Activated CD4-positive, alpha-beta T cell treated with anti-CD3 and anti-CD28 coated beads, Interleukin-10, Interleukin-2, amounts not matched to agents 100 ng/mL and 50 ng/mL, durations not matched to agents 16 hours and 8 hours (primary cell): ENCODE results near the gene ZBTB7C.

Experiments
- DNase-seq: peaks from one replicate; pipeline ENCODE4 v3.0.0-alpha.2; 2020

The ZBTB7C gene

DNA sequence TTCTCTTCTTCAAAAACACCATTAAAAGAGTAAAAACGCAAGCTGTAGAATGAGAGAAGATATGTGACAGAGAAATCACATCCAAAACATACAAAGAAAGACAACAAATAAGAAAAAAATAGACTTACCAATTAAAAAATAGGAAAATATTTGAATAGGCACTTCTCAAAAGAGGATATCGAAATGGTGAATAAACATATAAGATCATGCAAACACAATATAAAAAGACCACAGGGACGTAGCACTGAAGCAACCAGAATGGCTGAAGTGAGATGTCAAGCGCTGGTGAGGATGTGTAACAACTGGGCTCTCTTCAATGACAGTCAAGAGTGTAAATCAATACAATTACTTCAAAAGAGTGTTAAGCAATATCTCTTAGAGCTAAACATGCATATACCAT lies 202.3 kb downstream of the ZBTB7C start:
- DNase-seq = no peak

GRCh38 chr18:48203961-48204666 lies 205.1 kb downstream of the ZBTB7C start:
- DNase-seq = no peak

- no peak for DNase-seq
Observed at GRCh38 chr18:48203288-48203945, 205.8 kb downstream of the ZBTB7C start.

DNA sequence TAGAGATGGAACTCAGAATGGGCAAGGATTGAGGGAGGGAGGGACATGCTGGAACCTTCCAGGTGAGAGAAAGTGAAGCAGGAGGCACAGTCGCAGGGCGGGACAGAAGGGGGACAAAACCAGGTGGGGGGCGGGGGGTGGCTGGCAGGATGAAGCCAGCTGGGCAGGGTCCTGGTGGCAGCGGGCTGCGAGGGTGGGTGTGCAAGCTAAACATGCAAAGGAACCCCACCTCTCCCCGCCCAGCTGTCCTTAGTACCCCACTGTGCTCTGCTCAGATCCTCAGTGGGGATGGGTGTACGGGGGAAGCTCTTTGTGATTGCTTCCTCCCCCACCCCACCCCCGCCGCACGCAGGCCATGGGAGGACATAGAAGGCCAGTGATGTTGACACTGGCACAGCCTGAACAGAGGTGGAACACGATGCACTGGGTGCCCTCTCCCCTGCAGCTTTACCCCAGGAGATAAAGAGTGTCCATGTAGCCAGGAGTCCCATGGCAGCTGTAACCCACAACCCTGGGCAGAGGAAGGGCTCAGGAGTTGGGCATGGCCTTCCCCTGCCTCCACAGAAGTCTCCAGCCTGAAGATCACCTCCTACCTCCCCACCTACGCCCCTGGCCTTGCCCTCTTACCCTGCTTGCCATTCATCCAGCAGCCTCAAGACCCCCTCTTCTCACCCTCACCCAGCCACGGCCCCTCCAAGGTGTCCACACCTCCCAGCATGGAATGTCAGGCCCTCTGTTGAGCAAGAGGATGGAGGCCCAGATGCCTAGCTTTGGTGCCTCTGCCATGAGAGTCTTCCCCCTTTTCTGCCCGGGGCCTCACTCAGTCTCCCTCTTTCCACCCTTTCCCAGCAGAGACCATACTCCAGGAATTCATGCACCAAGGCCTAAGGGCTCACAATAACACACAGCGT lies 206.6 kb downstream of the ZBTB7C start:
- DNase-seq = no peak

DNA sequence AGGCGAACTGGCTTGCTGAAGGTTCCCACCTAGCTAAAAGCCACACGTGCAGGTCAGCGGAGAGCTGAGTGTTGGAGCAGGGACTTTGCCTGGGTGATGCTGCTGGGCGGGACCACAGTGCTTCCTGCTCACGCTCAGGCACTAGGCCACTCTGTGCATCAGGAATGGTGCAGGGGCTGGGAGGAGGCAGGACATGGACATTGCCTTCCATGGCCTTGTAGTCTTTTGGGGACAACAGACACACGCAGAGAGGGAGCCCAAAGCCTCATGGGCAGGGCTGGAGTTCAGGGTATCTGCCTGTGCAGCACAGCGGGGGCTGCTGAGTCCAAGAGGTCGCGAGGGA lies 207.2 kb downstream of the ZBTB7C start:
- no peak for DNase-seq

GRCh38 chr18:48201337-48202005 lies 207.7 kb downstream of the ZBTB7C start:
- DNase-seq = no peak

DNA sequence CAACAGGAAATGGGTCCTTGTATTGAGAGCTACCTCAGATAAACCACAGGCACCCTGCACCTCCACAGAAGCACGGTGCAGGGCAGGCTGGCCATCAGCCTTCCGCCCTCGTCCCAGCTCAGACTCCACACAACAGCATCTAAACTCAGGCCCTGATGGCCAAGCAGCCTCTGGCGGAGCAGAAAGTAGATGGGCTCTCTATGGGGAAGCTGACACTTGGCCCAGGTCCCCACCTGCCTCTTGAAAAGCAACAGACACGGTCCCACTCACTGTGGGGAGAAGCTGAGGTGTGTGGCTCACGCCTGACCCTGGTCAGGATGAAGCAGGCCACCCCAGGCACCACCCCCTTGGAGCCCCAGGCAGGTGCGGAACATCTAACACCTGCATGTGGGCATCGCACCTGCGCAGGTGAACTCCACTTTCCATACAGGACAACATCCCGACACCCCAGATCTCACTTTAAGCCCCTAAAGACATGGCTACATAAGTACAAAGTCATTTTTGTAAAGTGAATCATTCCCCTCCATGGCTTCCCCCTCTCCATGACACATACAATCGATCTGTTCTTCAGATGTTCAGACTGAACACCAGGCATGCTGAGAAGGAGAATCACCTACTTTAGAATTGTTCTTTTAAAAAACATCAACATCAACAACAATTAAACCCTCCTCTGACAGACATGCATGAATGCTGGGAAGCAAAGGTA lies 208.4 kb downstream of the ZBTB7C start:
- no peak for DNase-seq

DNA sequence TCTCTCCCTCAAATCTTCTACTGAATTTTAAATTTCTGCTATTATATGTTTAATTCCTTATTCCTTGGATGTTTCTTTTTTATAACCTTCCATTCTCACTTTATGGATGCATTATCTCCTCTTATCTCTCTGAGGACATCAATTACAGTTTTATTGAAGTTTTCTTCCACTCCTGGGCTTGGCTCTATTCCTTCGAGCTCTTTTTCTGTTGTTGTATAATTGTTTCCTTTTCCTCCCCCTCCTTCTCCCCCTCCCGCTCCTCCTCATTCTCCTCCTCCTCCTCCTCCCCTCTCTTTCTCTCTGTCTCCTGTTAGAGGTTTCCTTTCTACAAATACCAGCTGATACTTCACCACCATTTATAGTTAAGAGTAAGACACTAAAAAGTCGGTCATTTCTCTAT lies 209.8 kb downstream of the ZBTB7C start:
- DNase-seq = no peak

- peak; percentile 19 for DNase-seq
Observed at GRCh38 chr18:48197819-48198218, 211.4 kb downstream of the ZBTB7C start.

DNA sequence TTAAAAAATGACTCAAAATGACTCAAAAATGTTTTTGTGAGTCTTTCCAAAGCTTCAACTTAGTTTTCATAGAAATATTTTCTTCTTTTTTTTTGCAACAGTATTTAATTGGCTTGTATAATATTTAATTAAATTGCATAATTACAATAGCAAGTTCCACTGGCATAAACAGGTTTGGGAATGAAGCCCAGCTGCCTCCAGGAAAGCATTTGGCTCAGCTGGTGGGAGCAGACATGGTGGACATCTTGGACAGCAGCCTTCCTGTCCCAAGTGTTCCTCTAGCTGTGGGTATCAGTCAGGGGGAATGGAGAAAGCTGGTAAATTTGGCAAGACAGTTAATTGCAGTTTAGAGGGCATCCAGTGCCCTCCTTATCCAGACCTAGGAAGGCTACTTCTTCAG lies 213.4 kb downstream of the ZBTB7C start:
- no peak for DNase-seq

- DNase-seq = no peak
Observed at GRCh38 chr18:48194591-48195181, 214.5 kb downstream of the ZBTB7C start.

DNA sequence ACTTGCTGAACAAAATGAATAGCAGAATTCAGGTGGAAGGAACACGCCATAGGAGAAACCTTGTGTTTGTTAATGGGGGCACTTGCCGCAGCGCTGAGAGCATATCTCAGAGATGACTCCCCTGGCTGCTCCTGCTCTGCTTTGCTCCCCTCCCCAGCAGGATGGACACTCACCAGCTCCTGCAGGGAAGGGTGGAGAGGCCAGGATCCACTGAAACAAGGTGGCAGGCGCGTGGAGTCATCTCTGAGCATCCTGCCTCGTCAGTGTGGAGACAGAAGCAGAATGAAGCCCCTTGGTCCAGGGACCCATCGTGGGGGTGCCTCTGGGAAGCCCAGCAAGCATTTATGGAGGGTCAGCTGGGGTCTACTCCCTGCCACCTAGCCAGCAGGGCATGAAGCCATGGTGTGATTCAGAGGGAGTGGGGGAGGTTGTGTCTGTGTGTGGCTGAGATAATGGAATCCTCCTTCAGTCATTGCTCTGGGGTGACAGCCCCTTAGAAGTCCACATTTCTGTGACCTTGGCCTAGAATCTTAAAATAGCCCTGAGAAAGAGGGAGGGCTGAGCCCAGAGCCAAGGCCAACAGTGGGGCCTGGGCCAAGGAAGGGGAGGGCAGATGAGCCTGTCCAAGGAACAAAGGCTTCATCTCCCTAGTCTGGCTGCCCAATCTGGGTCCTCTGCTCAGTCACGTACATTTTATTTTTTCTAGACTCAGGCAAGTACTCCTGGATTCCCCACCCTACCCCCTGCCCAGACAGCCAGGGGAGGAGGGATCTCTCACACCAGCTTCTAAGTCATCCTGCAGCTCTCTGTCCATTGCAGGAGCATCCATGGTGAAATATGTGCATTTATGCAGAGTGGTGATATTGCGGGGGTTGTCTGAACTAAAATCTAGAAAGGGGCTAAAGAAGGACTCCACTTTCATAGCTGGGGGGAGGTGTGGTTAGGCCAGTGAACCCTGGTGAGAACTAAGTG lies 215.4 kb downstream of the ZBTB7C start:
- DNase-seq = no peak

- no peak for DNase-seq
Observed at GRCh38 chr18:48192542-48192941, 216.6 kb downstream of the ZBTB7C start.

DNA sequence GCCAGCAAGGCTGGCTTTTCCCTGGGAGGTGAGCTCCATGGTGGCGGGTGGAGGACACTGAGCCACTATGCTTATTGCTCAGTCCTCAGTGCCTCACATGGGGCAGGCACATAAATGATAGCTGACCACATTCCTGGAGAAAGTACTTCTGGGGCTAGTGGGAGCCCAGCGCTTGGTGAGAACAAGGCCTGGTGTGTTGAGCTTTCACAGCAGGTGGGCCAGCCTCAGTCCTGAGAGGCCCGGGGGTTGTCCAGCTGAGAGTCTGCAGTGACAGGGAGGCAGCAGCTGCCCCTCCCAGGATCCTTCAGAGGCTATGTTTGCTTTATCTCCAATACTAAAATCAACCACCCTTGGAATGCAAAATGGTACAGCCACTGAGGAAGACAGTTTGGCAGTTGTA lies 217.7 kb downstream of the ZBTB7C start:
- no peak for DNase-seq

DNA sequence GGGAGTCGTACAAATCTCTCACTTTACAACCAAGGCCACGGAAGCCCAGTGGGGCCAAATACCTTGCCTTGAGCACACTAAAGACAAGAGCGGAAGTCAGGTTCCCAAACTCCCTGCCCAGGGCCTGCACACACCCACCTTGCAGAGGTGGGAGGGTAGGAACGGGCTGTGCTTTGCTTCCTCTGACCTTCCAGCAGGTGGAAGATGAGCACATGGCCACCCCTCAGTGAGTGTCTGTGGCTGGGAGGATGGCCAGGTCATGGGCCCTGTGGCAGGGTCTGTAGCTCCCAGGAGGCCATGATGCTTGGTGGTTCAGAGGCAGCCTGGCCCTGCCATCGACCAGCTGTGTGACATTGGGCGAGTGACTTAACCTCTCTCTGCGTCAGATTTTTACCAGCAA lies 218.2 kb downstream of the ZBTB7C start:
- no peak for DNase-seq

- DNase-seq = no peak
Observed at GRCh38 chr18:48188609-48189008, 220.6 kb downstream of the ZBTB7C start.

DNA sequence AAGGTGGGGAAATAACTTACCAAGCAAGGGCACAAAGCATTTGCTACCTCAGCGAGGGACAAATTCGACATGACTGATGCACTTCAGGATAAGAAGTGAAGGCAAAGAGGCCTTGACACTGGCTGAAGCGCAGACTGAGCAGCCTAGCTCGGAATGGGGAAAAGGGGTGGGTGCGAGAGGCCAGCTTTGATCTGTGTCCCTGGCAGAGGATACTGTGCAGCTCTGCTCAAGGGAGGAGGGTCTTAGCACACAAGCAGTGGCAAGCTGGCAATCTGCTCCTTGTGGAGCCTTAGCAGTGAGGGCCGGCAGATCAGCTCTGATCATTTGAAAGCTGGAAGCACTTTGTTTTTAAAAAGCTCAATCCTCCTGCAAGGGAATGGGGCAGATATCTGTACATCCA lies 222.3 kb downstream of the ZBTB7C start:
- DNase-seq = no peak

GRCh38 chr18:48186131-48186766 lies 222.9 kb downstream of the ZBTB7C start:
- no peak for DNase-seq

GRCh38 chr18:48184118-48184517 lies 225.1 kb downstream of the ZBTB7C start:
- no peak for DNase-seq

DNA sequence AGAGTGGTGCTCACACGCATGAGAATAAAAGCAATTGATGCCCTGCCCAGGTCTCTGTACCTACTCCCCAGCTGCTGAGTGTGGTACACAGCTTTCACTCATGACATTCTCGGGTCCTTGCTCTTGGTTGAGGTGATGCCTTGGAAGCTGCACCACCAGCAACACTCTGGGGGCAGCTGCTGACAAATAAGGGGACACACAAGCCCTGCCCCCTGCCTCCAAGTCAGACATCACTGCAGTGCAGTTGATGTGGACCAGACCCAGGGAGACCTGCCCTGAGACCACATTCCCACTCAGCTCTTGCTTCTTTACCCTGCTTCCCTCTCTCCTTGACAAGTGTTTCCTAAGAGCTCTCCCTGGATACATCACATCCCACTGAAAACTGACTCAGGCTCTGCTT lies 225.6 kb downstream of the ZBTB7C start:
- no peak for DNase-seq
